ENCODE measurements around the gene TRPM5.

GRCh38 chr11:2445746-2446551 lies 1.6 kb upstream of the TRPM5 start:
- no peak for TF ChIP-seq CTCF (IDR thresholded peaks at IDR 0.05 in 2 of 3, conservative IDR thresholded peaks at IDR 0.05 in 1 of 3; ENCODE audit: insufficient read depth in 2 of 3, low read depth in 1 of 3, low read length in 3 of 3)
- no peak for TF ChIP-seq STAT6 (CRISPR knock-in tag; IDR thresholded peaks at IDR 0.05)
- no peak for TF ChIP-seq DEAF1 (CRISPR knock-in tag; IDR thresholded peaks at IDR 0.05)
- no peak for TF ChIP-seq POLR2H (tag; IDR thresholded peaks at IDR 0.05; ENCODE audit: low read depth)
- no peak for TF ChIP-seq GABPB1 (CRISPR knock-in tag; IDR thresholded peaks at IDR 0.05)
- no peak for TF ChIP-seq POLR2A (conservative IDR thresholded peaks at IDR 0.05)
- no peak for TF ChIP-seq E2F6 (IDR thresholded peaks at IDR 0.05; ENCODE audit: borderline replicate concordance in 1 of 2, extremely low read depth in 1 of 2, insufficient read depth in 1 of 2, insufficient read length in 1 of 2, low read depth in 1 of 2, low read length in 1 of 2, poor library complexity in 1 of 2, severe bottlenecking in 1 of 2)

All from K562 (cell line).